ENCODE results near the gene SLIT2.

DNA sequence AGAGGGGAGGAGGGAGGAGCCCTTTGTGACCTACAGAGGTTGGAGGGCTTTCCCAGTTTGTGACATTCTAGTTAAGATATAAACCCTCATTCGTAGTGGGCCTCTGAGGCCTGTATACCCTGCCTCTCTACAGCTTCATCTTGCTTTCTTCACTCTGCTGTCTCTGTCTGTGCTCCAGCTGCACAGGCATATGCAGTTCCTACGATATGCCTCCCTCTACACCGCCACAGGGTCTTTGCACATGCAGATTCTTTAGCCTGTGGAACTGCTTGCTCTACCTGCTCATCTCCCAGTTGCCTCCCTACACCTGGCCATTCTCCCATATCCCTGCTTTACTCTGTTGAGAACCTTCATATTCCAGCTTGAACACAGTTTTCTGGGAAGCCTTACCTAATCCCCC lies 38.1 kb downstream of the SLIT2 start:
- TF ChIP-seq, protein P1, sequence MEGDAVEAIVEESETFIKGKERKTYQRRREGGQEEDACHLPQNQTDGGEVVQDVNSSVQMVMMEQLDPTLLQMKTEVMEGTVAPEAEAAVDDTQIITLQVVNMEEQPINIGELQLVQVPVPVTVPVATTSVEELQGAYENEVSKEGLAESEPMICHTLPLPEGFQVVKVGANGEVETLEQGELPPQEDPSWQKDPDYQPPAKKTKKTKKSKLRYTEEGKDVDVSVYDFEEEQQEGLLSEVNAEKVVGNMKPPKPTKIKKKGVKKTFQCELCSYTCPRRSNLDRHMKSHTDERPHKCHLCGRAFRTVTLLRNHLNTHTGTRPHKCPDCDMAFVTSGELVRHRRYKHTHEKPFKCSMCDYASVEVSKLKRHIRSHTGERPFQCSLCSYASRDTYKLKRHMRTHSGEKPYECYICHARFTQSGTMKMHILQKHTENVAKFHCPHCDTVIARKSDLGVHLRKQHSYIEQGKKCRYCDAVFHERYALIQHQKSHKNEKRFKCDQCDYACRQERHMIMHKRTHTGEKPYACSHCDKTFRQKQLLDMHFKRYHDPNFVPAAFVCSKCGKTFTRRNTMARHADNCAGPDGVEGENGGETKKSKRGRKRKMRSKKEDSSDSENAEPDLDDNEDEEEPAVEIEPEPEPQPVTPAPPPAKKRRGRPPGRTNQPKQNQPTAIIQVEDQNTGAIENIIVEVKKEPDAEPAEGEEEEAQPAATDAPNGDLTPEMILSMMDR (IDR thresholded peaks at IDR 0.05) = no peak
- TF ChIP-seq POLR2A (IDR thresholded peaks at IDR 0.05) = no peak
